ENCODE results near the gene GJB5. TPM values are rescaled to one million over a fixed set of nuclear protein-coding genes. Genes with fewer than 3 reads are reported as not detected.

The GJB5 gene
- total and polyA plus RNA-seq, 2 of the 8 experiments (the other 6 are each of a cell fraction or from before 2014, with no cell fraction given), result 0.86 to 3.1 TPM

GRCh38 chr1:34713443-34713842, 41.4 kb upstream of the GJB5 start:
- Histone ChIP-seq H3K36me3 (ENCODE audit: control insufficient read depth in 2 of 4, insufficient read depth in 4 of 4, low read length in 3 of 4) (no peaks in the 10 kb centered on the region), H4K20me1 (replicated peaks in 1 of 2; ENCODE audit: control insufficient read depth in 1 of 2, insufficient read depth in 2 of 2, low read length in 2 of 2) (no peaks in the 10 kb centered on the region), H3K4ac (replicated peaks; ENCODE audit: insufficient read length, low read depth, low read length) (no peak overlapping the region), H4K8ac (ENCODE audit: extremely low read depth, insufficient read depth, low read length) (no peak overlapping the region), H3K18ac (ENCODE audit: extremely low read depth, low read length) (no peak overlapping the region), H3K23me2 (ENCODE audit: low read depth, low read length) (no peaks in the 10 kb centered on the region; the same call in 1 of the 2 replicates), H3K23ac (ENCODE audit: insufficient read length) (no peak overlapping the region), H3K56ac (replicated peaks; ENCODE audit: insufficient read length, low read depth, low read length) (no peak overlapping the region), H2BK120ac (replicated peaks; ENCODE audit: low read depth, low read length) (no peak overlapping the region), H2BK12ac (ENCODE audit: low read depth, low read length) (no peak overlapping the region), H4K91ac (replicated peaks; ENCODE audit: insufficient read length, low read length) (no peak overlapping the region), H2BK15ac (ENCODE audit: low read length) (no peak overlapping the region), H3K4me1 (replicated peaks in 1 of 4; ENCODE audit: control insufficient read depth in 3 of 4, insufficient read depth in 4 of 4, low read length in 3 of 4) (no peaks in the 10 kb centered on the region), H3K4me2 (ENCODE audit: insufficient read depth in 1 of 2, low read depth in 2 of 2, low read length in 2 of 2) (no peak overlapping the region), H2BK20ac (ENCODE audit: low read length) (no peak overlapping the region), H3K9me3 (ENCODE audit: insufficient read depth in 2 of 2, low read depth in 1 of 2, low read length in 1 of 2) (no peaks in the 10 kb centered on the region), H4K5ac (ENCODE audit: insufficient read length, low read depth, low read length) (no peak overlapping the region), H3K27me3 (replicated peaks in 1 of 4; ENCODE audit: control insufficient read depth in 3 of 4, extremely low read depth in 1 of 4, insufficient read depth in 3 of 4, low read length in 3 of 4) (no peaks in the 10 kb centered on the region), H2BK5ac (ENCODE audit: low read depth, low read length) (no peak overlapping the region), H3K9ac (replicated peaks in 1 of 4; ENCODE audit: extremely low read depth in 1 of 4, low read depth in 3 of 4, low read length in 3 of 4) (no peak overlapping the region), H2AFZ (ENCODE audit: low read length) (no peak overlapping the region), H3K79me1 (ENCODE audit: low read depth, low read length) (no peaks in the 10 kb centered on the region), H3K14ac (ENCODE audit: insufficient read length) (no peak overlapping the region), H3K79me2 (ENCODE audit: control insufficient read depth in 1 of 2, insufficient read depth in 2 of 2, low read length in 2 of 2) (no peaks in the 10 kb centered on the region), H3K4me3 (ENCODE audit: extremely low read depth in 1 of 4, insufficient read depth in 2 of 4, low read depth in 3 of 4, low read length in 4 of 4) (no peak overlapping the region), H2AK5ac (ENCODE audit: low read depth, low read length) (no peak overlapping the region), H3K27ac (ENCODE audit: low read depth, low read length) (no peak overlapping the region)
- DNase-seq (ENCODE audit: low read depth in 1 of 2, low spot score in 2 of 2) (no peak), FAIRE-seq (no peak)
- POLR2A ChIA-PET (ENCODE audit: partially characterized antibody), result no interaction called here
- CTCF ChIA-PET (ENCODE audit: partially characterized antibody), result interaction anchor here (0.6 to 2.0 kb wide), 4 partner anchors 23 to 254 kb away, joined by 3 to 8 read pairs (median 4); no protein-coding TSS in a partner anchor
- WGBS, 2 experiments (ENCODE audit: extremely low coverage in 1 of 2, insufficient coverage in 1 of 2, insufficient read length in 1 of 2, insufficient replicate concordance in 2 of 2, low coverage in 1 of 2, low lambda C conversion rate in 2 of 2, missing lambda C conversion rate in 1 of 2), result 92% methylated on average over 6 of the region's 6 CpGs; no CpG with 5 or more reads in 1 of the 2 experiments
- no peak for TF ChIP-seq TAF1 (IDR thresholded peaks at IDR 0.05; ENCODE audit: low read depth, low read length)
- no peak for TF ChIP-seq KDM5A (IDR thresholded peaks at IDR 0.05; ENCODE audit: low read length)

Measured in H1 (cell line).